Stomach (tissue), 4 donors: ENCODE results near the gene CDK9.

Experiments used
- CTCF ChIP-seq, 7 experiments: fragments of 450-650 bp in 4 of 7; fragments of 200-600 bp in 3 of 7; sonication (generic) in 3 of 7; IDR thresholded peaks; one replicate each; pipeline ENCODE4 v1.5.1; 2016 to 2019; ENCODE audit warnings: antibody characterized with exemption in 7 of 7, control low read depth in 2 of 7, mild to moderate bottlenecking in 1 of 7
- EP300 ChIP-seq: sonication (generic); formaldehyde crosslinking; IDR thresholded peaks from one replicate; pipeline ENCODE4 v1.6.1; 2017; ENCODE audit warnings: antibody characterized with exemption

GRCh38 chr9:127778280-127779135 lies 7.3 kb upstream of the CDK9 start, which contains the start of gene SH2D3C:
- TF ChIP-seq CTCF (IDR thresholded peaks at IDR 0.05) (no peak), EP300 (no peak)
